Neural cell (in vitro differentiated cells): Measurements from ENCODE around the gene LYPLA2. TPM values are rescaled to one million over a fixed set of nuclear protein-coding genes. Genes with fewer than 3 reads are reported as not detected.

Source experiments
- H2AFZ ChIP-seq: fragments of 200-600, 300-800 bp; sonication (generic), shearing (Covaris generic); 2 replicates; pipeline ENCODE4 v1.6.0; 2014; ENCODE audit warnings: low read depth, mild to moderate bottlenecking, antibody characterized with exemption, low read length, moderate library complexity
- H3F3A ChIP-seq: fragments of 200-600 bp; shearing (Covaris generic); 2 replicates; pipeline ENCODE4 v1.6.1; 2016; ENCODE audit warnings: mild to moderate bottlenecking, moderate library complexity, mixed read lengths, antibody characterized with exemption, low read length; ENCODE audit not compliant: insufficient read depth, poor library complexity, severe bottlenecking
- H3K27ac ChIP-seq: fragments of 200-600, 300-800 bp; sonication (generic), shearing (Covaris generic); 2 replicates; pipeline ENCODE4 v1.5.1; 2014; ENCODE audit warnings: mild to moderate bottlenecking, low read length, moderate library complexity
- H3K27me3 ChIP-seq: fragments of 300-800, 200-600 bp; sonication (generic), shearing (Covaris generic); 2 replicates; pipeline ENCODE4 v1.6.0; 2014; ENCODE audit warnings: mild to moderate bottlenecking, low read depth, low read length, moderate library complexity; ENCODE audit not compliant: insufficient read depth
- H3K36me3 ChIP-seq: fragments of 300-800, 200-600 bp; sonication (generic), shearing (Covaris generic); 2 replicates; pipeline ENCODE4 v1.5.1; 2014; ENCODE audit warnings: mild to moderate bottlenecking, antibody characterized with exemption, low read length, moderate library complexity; ENCODE audit not compliant: insufficient read depth
- H3K4me2 ChIP-seq: fragments of 300-800, 200-600 bp; sonication (generic), shearing (Covaris generic); 2 replicates; pipeline ENCODE4 v1.6.0; 2014; ENCODE audit warnings: mild to moderate bottlenecking, low read length
- H3K4me3 ChIP-seq: fragments of 300-800, 200-600 bp; sonication (generic), shearing (Covaris generic); 2 replicates; pipeline ENCODE4 v1.5.1; 2014; ENCODE audit warnings: mild to moderate bottlenecking, low read length, moderate library complexity
- H3K79me2 ChIP-seq: fragments of 200-600 bp; shearing (Covaris generic); replicated peaks from 2 replicates; pipeline ENCODE4 v1.6.0; 2014; ENCODE audit warnings: mild to moderate bottlenecking, low read length, moderate library complexity; ENCODE audit not compliant: insufficient read depth
- H3K9ac ChIP-seq: fragments of 300-800, 200-600 bp; sonication (generic), shearing (Covaris generic); 2 replicates; pipeline ENCODE4 v1.6.1; 2016; ENCODE audit warnings: mild to moderate bottlenecking, low read length, mixed read lengths
- H3K9me2 ChIP-seq: fragments of 200-600 bp; shearing (Covaris generic); 2 replicates; pipeline ENCODE4 v1.6.1; 2016; ENCODE audit warnings: mild to moderate bottlenecking, low read length, mixed read lengths; ENCODE audit not compliant: insufficient read depth
- H3K9me3 ChIP-seq: fragments of 200-600, 300-800 bp; sonication (generic), shearing (Covaris generic); 2 replicates; pipeline ENCODE4 v1.6.1; 2016; ENCODE audit warnings: mild to moderate bottlenecking, mixed run types, low read length, moderate library complexity, mixed read lengths
- H4K20me1 ChIP-seq: fragments of 200-600 bp; shearing (Covaris generic); 2 replicates; pipeline ENCODE4 v1.6.1; 2016; ENCODE audit warnings: mild to moderate bottlenecking, mixed run types; ENCODE audit not compliant: insufficient read depth
- EP300 ChIP-seq: fragments of 450-650 bp; conservative IDR thresholded peaks from 2 replicates; pipeline ENCODE4 v1.6.1; 2014; ENCODE audit warnings: antibody characterized with exemption, mild to moderate bottlenecking, moderate library complexity; ENCODE audit not compliant: poor library complexity, severe bottlenecking
- EZH2 ChIP-seq: fragments of 200-600, 300-800 bp; shearing (Covaris generic), sonication (generic); IDR thresholded peaks from 2 replicates; pipeline ENCODE4 v1.6.1; 2014; ENCODE audit warnings: antibody characterized with exemption, low read length, borderline replicate concordance, mild to moderate bottlenecking; ENCODE audit not compliant: insufficient read depth, poor library complexity, severe bottlenecking
- MXI1 ChIP-seq: fragments of 450-650 bp; conservative IDR thresholded peaks from 2 replicates; pipeline ENCODE4 v1.6.1; 2014; ENCODE audit warnings: antibody characterized with exemption, mild to moderate bottlenecking; ENCODE audit not compliant: poor library complexity, severe bottlenecking
- POLR2AphosphoS5 ChIP-seq: IDR thresholded peaks from 2 replicates; pipeline ENCODE4 v1.6.1; 2012
- RAD21 ChIP-seq: fragments of 450-650 bp; conservative IDR thresholded peaks from 2 replicates; pipeline ENCODE4 v1.6.1; 2014; ENCODE audit warnings: antibody characterized with exemption, mild to moderate bottlenecking, moderate library complexity
- REST ChIP-seq: IDR thresholded peaks from 2 replicates; pipeline ENCODE4 v1.6.1; 2012; ENCODE audit warnings: borderline replicate concordance
- SMC3 ChIP-seq: fragments of 450-650 bp; conservative IDR thresholded peaks from 2 replicates; pipeline ENCODE4 v1.6.1; 2014; ENCODE audit warnings: antibody characterized with exemption, mild to moderate bottlenecking, moderate library complexity; ENCODE audit not compliant: poor library complexity
- TAF1 ChIP-seq: IDR thresholded peaks from 2 replicates; pipeline ENCODE4 v1.6.1; 2012; ENCODE audit warnings: low read depth
- polyA plus RNA-seq: library from polyadenylated mRNA; depleted of rRNA; stranded (reverse); fragments of >200 nt; gene quantifications from 2 replicates; pipeline ENCODE4 v1.2.3, GENCODE V29; 2014
- TF ChIP-seq, protein P1 (sequence below): fragments of 450-650 bp; IDR thresholded peaks from 2 replicates; pipeline ENCODE4 v1.5.1; 2014; ENCODE audit warnings: antibody characterized with exemption, mild to moderate bottlenecking, moderate library complexity; ENCODE audit not compliant: poor library complexity, severe bottlenecking

Gene LYPLA2
- polyA plus RNA-seq, 1 donor from 2014 or later, result 107 TPM

DNA sequence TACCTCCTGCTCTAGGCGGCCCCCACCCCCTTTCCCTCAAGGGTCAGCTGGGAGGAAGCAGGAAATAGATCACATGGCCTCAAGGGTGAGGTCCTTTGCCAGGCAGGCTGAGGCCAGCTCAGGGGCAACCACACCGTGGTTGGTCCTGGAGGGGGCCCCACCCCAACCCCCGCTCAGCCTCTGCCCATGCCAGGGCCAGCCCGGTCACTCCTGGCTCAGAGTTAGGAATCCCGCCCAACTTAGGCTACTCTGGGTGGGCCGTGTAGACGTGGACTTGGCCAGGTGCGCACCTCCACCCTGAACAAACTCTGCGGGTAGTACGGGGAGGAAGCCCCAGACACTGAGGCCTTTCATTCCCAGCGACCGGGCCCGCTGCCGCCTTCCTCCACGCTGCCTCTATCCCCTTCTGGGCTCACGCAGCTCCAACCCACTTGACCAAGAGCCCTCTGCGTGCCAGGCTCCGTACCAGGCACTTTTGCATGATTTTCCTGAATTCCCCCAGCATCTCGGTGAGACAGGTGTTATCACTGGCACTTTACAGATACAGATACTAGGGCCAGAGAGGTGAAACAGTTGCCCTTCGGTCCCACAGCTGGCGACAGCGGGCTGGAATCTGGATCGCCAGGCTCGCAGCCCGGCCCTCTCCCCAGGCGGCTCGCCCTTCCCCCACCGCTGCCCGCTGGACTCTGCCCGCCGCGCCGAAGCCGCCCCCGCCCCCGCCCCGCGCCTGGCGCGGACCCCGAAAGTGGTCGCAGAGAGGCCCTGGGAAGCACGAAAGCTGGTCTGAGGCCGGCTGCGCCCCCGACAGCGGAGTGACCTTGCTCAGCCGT, 8.8 kb downstream of the LYPLA2 start:
- Histone ChIP-seq H3K4me3 (peak overlapping the region; percentile 94), H4K20me1 (no peaks in the 10 kb centered on the region), H3K27ac (peak overlapping the region; percentile 68), H3K9ac (peak overlapping the region; percentile 86), H2AFZ (peak overlapping the region; percentile 80), H3K9me2 (no peaks in the 10 kb centered on the region), H3K4me2 (peak overlapping the region; percentile 93), H3F3A (no peaks in the 10 kb centered on the region), H3K27me3 (no peaks in the 10 kb centered on the region), H3K36me3 (peaks cover 4% of the 10 kb centered on the region), H3K9me3 (no peaks in the 10 kb centered on the region), H3K79me2 (no peaks in the 10 kb centered on the region)
- TF ChIP-seq REST, result no peak
- no peak for TF ChIP-seq EP300
- TF ChIP-seq RAD21, result no peak
- TF ChIP-seq, protein P1, sequence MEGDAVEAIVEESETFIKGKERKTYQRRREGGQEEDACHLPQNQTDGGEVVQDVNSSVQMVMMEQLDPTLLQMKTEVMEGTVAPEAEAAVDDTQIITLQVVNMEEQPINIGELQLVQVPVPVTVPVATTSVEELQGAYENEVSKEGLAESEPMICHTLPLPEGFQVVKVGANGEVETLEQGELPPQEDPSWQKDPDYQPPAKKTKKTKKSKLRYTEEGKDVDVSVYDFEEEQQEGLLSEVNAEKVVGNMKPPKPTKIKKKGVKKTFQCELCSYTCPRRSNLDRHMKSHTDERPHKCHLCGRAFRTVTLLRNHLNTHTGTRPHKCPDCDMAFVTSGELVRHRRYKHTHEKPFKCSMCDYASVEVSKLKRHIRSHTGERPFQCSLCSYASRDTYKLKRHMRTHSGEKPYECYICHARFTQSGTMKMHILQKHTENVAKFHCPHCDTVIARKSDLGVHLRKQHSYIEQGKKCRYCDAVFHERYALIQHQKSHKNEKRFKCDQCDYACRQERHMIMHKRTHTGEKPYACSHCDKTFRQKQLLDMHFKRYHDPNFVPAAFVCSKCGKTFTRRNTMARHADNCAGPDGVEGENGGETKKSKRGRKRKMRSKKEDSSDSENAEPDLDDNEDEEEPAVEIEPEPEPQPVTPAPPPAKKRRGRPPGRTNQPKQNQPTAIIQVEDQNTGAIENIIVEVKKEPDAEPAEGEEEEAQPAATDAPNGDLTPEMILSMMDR, result no peak
- TF ChIP-seq TAF1, result no peak
- TF ChIP-seq SMC3, result no peak
- no peak for TF ChIP-seq MXI1
- no peak for TF ChIP-seq EZH2
- TF ChIP-seq POLR2AphosphoS5, result no peak

- peak within 1 kb of the TSS; percentile 86 for H3K9ac ChIP-seq
- peak within 1 kb of the TSS; percentile 94 for H3K4me3 ChIP-seq
- no peaks in the 10 kb centered on the region for H3K27me3 ChIP-seq
- no peaks in the 10 kb centered on the region for H3K9me2 ChIP-seq
- peak within 1 kb of the TSS; percentile 93 for H3K4me2 ChIP-seq
- no peaks in the 10 kb centered on the region for H3K9me3 ChIP-seq
- peak within 1 kb of the TSS; percentile 68 for H3K27ac ChIP-seq
- H2AFZ ChIP-seq, result peak within 1 kb of the TSS; percentile 80
- no peaks in the 10 kb centered on the region for H4K20me1 ChIP-seq
- H3K36me3 ChIP-seq, result peaks cover 4% of the 10 kb centered on the region
- no peaks in the 10 kb centered on the region for H3K79me2 ChIP-seq
- H3F3A ChIP-seq, result no peaks in the 10 kb centered on the region
- TF ChIP-seq TAF1, result peak; percentile 64
- peak; percentile 73 for TF ChIP-seq POLR2AphosphoS5
- peak; percentile 56 for TF ChIP-seq EP300
- no peak for TF ChIP-seq EZH2
- no peak for TF ChIP-seq RAD21
- peak; percentile 29 for TF ChIP-seq REST
- TF ChIP-seq MXI1, result peak; percentile 75
- TF ChIP-seq SMC3, result no peak
- TF ChIP-seq, protein P1, result no peak
Measured at GRCh38 chr1:23800400-23801337, 9.7 kb downstream of the LYPLA2 start, which contains the start of gene GALE. TSS of gene GALE (minus strand) at chr1:23800754. CDS start at chr1:23799007, 1,747 bp downstream.
